ENCODE data around the gene CFAP97D2.
"Not testable (repeated sequence)": the region's sequence is repeated elsewhere in the genome, so short reads cannot be mapped to it uniquely, and the experiment has no call there.

CFAP97D2 gene

GRCh38 chr13:114237415-114238112 is 58.5 kb downstream of the CFAP97D2 start:
- no peak for DNase-seq

- DNase-seq: no peak
Observed at GRCh38 chr13:114241918-114242317, 62.9 kb downstream of the CFAP97D2 start.

- no peak for DNase-seq
Observed at GRCh38 chr13:114243971-114244370, 64.9 kb downstream of the CFAP97D2 start.

GRCh38 chr13:114244637-114245036 is 65.6 kb downstream of the CFAP97D2 start:
- DNase-seq: no peak

- DNase-seq: peak; percentile 80
Observed at GRCh38 chr13:114248011-114248410, 69.0 kb downstream of the CFAP97D2 start.

DNA sequence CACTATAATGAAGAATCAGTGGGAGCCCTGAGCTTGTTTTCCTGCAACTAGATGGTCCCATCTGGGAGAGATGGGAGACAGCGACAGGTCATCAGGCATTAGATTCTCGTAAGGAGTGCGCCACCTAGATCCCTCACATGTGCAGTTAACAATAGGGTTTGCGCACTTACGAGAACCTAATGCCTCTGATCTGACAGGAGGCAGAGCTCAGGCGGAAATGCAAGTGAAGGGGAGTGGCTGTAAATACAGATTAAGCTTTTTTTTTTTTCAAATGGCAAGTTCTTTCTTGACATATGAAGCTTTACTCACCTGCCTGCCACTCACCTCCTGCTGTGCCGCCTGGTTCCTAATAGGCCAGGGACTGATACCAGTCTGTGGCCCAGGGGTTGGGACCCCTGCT is 70.0 kb downstream of the CFAP97D2 start:
- no peak for DNase-seq

DNA sequence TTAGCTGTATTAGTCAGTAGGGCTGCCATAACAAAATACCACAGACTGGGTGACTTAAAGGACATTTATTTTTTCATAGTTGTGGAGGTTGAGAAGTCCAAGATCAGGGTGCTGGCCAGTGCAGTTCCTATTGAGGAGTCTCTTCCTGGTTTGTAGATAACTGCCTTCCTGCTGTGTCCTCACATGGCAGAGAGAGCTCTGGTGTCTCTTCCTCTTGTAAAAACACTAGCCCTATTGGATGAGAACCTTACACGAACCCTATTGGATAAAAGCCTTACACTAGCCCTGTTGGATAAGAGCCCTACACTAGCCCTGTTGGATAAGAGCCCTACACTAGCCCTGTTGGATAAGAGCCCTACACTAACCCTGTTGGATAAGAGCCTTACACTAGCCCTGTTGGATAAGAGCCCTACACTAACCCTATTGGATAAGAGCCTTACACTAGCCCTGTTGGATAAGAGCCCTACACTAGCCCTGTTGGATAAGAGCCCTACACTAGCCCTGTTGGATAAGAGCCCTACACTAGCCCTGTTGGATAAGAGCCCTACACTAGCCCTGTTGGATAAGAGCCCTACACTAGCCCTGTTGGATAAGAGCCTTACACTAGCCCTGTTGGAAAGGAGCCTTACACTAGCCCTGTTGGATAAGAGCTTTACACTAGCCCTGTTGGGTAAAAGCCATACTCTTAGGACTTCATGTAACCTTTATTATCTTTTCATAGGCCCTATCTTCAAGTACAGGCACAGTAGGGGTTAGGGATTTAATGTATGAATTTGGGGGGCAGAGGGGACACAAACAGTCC is 72.8 kb downstream of the CFAP97D2 start:
- DNase-seq: not testable (repeated sequence)

DNA sequence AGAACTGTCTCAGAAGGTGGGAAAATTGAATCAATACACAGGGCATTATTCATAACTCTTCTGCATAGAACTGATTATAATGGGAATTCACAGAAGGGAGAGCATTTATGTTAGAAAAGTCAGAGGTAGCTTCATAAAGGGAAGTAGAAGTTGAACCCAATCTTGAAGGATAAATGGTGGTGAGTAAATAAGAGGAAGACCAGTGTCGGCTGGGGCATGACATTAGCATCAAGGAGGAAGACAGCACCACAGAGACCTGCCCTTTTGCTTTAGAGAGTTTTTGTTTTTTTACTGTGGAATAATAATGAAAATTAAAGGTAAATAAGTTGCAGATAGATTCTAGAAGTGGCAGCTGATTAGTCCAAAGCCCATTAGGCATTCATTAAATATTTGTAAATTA is 77.5 kb downstream of the CFAP97D2 start:
- no peak for DNase-seq

- no peak for DNase-seq
Observed at GRCh38 chr13:114257014-114257413, 78.0 kb downstream of the CFAP97D2 start.

DNA sequence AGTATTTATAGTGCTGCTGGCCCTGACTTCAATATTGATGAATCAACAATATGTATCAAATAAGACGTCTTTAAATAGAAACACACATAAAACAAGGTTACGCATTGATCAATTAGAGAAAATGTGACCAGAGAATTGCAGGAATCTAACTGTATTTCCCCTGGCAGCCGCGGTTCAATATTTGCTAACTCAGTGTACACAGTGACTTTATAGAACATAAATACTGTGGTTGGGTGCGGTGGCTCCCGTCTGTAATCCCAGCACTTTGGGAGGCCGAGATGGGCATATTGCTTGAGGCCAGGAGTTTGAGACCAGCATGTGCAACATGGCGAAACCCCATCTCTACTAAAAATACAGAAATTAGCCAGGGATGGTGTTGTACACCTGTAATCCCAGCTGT is 79.5 kb downstream of the CFAP97D2 start:
- DNase-seq: no peak

DNA sequence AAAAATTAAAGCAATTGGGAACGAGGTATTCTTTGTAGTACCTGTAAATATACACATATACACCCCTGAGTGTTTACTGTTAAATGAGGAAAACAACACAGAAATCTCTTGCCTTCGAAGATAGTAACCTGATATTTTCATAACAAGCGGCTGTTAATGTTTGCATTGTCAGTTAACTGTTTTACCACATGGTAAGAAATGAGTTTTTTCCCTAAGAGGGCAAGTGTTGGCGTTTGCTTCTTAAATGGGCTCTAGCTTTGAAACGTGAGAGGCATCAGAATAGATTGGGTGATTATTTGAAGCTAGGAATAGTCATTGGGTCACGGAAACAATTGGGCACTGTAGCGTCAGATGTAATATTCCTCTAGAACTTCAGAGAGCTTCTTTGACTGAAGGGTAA is 80.3 kb downstream of the CFAP97D2 start:
- no peak for DNase-seq

- no peak for DNase-seq
Observed at GRCh38 chr13:114259974-114260373, 80.9 kb downstream of the CFAP97D2 start.

GRCh38 chr13:114260814-114261213 is 81.8 kb downstream of the CFAP97D2 start:
- DNase-seq: no peak

GRCh38 chr13:114261328-114261965 is 82.4 kb downstream of the CFAP97D2 start:
- DNase-seq: no peak

- no peak for DNase-seq
Observed at GRCh38 chr13:114263578-114263977, 84.5 kb downstream of the CFAP97D2 start.

DNA sequence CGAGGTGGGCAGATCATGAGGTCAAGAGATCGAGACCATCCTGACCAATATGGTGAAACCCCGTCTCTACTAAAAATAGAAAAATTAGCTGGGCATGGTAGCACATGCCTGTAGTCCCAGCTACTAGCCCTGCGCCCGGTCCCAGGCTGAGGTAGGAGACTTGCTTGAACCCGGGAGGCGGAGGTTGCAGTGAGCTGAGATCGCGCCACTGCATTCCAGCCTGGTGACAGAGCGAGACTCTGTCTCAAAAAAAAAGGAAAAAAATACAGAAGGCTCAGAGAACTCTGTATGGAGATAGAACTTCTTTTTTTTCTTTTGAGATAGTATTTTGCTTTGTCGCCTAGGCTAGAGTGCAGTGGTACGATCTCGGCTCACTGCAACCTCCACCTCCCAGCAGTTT is 85.3 kb downstream of the CFAP97D2 start:
- not testable (repeated sequence) for DNase-seq

- DNase-seq: peak; percentile 83
Observed at GRCh38 chr13:114264886-114265611, 86.0 kb downstream of the CFAP97D2 start.

DNA sequence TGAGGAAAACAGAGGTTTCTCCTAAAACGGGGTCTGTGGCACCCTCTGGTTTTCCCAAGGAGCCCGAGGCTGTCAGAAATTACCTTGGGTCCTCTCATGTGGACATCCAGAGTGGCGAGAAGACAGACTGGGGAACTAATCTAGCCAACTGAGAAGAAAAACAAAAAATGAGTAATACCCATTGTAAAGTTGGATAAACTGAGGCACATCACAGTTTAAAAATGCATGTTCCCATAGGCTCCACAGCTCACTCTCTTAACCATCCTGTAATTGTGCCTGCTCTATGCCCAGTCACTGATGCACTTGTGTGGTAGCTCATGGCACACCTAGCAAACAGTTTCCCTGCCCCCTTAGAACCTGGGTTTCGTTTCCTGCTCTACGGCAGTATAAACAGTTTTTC is 87.2 kb downstream of the CFAP97D2 start:
- no peak for DNase-seq

DNA sequence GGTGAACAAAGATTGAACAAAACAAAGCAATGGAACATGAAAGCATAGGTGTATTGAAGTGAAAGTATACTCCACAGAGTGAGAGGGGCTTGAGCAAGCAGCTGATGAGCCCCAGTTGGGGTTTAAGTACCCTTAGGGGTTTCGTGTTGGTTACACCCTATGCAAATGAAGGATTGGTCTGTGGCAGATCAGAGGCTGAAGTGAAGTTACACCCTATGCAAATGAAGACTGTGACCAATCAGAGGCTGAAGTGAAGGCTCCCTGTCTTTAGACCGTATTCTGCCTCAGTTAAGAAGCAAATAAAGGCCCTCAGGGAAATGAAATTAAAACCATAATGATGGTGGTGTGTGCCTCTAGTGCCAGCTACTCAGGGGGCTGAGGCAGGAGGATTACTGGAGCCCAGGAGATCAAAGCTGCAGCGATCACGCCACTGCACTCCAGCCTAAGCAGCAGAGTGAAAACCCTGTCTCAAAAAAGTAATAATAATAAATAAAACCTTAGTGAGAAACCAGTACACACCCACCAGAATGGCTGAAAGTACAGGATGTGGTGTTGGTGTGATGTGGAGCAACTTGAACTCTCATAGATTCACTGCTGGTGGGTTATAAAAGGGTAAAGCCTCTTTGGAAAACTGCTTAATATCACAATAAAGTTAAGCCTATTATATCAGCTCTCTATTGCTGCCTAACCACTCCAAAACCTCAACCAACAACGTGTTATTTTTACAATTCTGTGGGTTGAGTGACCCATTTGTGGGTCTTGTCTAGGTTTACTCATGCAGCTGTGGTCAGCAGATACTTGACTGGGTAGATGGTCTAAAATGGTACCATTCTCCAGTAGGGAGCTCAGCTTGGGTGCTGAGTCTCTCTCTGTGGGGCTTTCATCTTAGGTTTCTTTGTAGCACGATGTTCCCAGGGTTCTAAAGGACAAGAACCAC is 89.6 kb downstream of the CFAP97D2 start:
- DNase-seq: no peak

- no peak for DNase-seq
Observed at GRCh38 chr13:114269281-114269770, 90.3 kb downstream of the CFAP97D2 start.
